Calu3 (cell line): Measurements from ENCODE around the gene LY6G6F. TPM values are rescaled to one million over a fixed set of nuclear protein-coding genes. Genes with fewer than 3 reads are reported as not detected.

ENCODE experiments used
- BruUV-seq: library from RNA; stranded (reverse); fragments of 400-500 nt; replicated peaks from 2 replicates; lab custom pipeline; 2021; lab: Mats Ljungman, UMichigan
- CTCF ChIA-PET: fragments of 300-600 bp; sonication (Branson Sonifier 250); formaldehyde crosslinking; loops from one replicate; lab custom pipeline; 2022; ENCODE audit warnings: antibody characterized with exemption; lab: Charles Lee
- DNase-seq: peaks from one replicate; pipeline ENCODE4 v3.0.0; 2022
- H3K27ac Mint-ChIP-seq: one replicate; pipeline ENCODE4 v1.8.0; 2022; ENCODE audit warnings: mixed read lengths; ENCODE audit not compliant: unreplicated experiment
- H3K27me3 Mint-ChIP-seq: one replicate; pipeline ENCODE4 v1.8.0; 2022; ENCODE audit warnings: mixed read lengths; ENCODE audit not compliant: unreplicated experiment
- H3K36me3 Mint-ChIP-seq: one replicate; pipeline ENCODE4 v1.8.0; 2022; ENCODE audit warnings: mild to moderate bottlenecking, moderate library complexity, mixed read lengths; ENCODE audit not compliant: insufficient read depth, unreplicated experiment
- H3K4me1 Mint-ChIP-seq: one replicate; pipeline ENCODE4 v1.8.0; 2022; ENCODE audit warnings: mild to moderate bottlenecking, low read depth, mixed read lengths; ENCODE audit not compliant: unreplicated experiment
- H3K4me3 Mint-ChIP-seq: one replicate; pipeline ENCODE4 v1.8.0; 2022; ENCODE audit warnings: mild to moderate bottlenecking, low read depth, moderate library complexity, mixed read lengths; ENCODE audit not compliant: unreplicated experiment
- H3K9me3 Mint-ChIP-seq: one replicate; pipeline ENCODE4 v1.8.0; 2022; ENCODE audit warnings: low read depth, mixed read lengths; ENCODE audit not compliant: unreplicated experiment
- intact Hi-C: fragments of 100-400 bp; cut with micrococcal nuclease; formaldehyde crosslinking; loops from one replicate; pipeline ENCODE4 v1.10.0; 2022; ENCODE audit not compliant: unreplicated experiment
- total RNA-seq: library from RNA; stranded (reverse); gene quantifications from 2 replicates; pipeline ENCODE4 v1.2.3, GENCODE V29; 2022
- TF ChIP-seq, protein P1 (sequence below): fragments of 200-600 bp; IDR thresholded peaks from one replicate; pipeline ENCODE4 v1.8.0; 2022; ENCODE audit warnings: antibody characterized with exemption; ENCODE audit not compliant: unreplicated experiment

Gene LY6G6F
- total RNA-seq, 1 experiment from 2014 or later = not detected

DNA sequence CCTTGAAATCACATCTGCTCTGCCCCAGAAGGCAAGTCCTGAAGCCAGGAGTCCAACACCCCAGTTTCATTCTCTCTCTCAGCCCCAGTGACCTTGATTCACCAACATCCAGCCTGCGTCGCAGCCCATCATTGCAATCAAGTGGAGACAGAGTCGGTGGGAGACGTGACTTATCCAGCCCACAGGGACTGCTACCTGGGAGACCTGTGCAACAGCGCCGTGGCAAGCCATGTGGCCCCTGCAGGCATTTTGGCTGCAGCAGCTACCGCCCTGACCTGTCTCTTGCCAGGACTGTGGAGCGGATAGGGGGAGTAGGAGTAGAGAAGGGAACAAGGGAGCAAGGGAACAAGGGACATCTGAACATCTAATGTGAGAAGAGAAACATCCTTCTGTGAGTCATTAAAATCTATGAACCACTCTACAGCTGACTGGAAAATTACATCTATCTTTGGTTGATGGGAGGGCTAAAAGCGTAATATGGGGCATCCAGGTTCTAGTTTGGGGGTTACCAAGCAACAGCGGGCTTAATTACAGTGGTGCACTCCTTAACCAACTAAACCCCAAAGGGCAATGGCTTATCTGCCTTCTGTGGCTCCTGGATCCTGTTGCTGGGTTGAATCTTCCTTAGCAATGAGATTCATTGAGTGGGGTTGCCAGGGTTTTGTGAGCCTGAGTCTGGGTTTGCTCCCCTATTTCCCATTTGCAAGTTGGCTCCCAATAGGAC is 11.0 kb downstream of the LY6G6F start:
- intact Hi-C loops = no loop called here
- peak; percentile 77 for DNase-seq
- peaks cover 35% of the 10 kb centered on the region for H3K27me3 Mint-ChIP-seq
- CTCF ChIA-PET = interaction anchor here (0.5 to 0.6 kb wide), 2 partner anchors 9 to 20 kb away, joined by 3 to 10 read pairs; no protein-coding TSS in a partner anchor
- BruUV-seq = no TSS peak
- peak overlapping the region; percentile 24 for H3K4me3 Mint-ChIP-seq
- TF ChIP-seq, protein P1, sequence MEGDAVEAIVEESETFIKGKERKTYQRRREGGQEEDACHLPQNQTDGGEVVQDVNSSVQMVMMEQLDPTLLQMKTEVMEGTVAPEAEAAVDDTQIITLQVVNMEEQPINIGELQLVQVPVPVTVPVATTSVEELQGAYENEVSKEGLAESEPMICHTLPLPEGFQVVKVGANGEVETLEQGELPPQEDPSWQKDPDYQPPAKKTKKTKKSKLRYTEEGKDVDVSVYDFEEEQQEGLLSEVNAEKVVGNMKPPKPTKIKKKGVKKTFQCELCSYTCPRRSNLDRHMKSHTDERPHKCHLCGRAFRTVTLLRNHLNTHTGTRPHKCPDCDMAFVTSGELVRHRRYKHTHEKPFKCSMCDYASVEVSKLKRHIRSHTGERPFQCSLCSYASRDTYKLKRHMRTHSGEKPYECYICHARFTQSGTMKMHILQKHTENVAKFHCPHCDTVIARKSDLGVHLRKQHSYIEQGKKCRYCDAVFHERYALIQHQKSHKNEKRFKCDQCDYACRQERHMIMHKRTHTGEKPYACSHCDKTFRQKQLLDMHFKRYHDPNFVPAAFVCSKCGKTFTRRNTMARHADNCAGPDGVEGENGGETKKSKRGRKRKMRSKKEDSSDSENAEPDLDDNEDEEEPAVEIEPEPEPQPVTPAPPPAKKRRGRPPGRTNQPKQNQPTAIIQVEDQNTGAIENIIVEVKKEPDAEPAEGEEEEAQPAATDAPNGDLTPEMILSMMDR = peak; percentile 58
- peaks cover 7% of the 10 kb centered on the region for H3K36me3 Mint-ChIP-seq
- H3K4me1 Mint-ChIP-seq = peaks cover 34% of the 10 kb centered on the region
- no peaks in the 10 kb centered on the region for H3K9me3 Mint-ChIP-seq
- peak overlapping the region; percentile 26 for H3K27ac Mint-ChIP-seq

DNA sequence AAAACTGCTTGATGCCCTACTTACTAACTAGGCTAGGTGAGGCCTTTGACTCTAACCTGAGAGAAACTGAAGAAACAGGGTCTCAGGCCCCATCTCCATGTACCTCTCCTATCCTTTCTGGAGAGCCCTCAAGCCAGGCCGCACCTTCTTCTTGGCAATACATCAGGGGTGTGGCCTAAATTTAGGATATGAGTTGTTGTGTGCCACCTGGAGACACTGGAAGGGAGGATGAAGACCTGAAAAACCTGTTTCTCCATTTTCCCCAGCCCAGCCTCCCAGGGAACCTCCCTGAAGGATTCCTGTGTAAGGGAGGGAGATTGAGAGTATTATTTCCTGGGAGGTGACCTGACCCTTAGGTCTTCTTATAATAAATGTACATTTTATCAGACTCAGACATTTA is 11.6 kb downstream of the LY6G6F start:
- intact Hi-C loops = no loop called here
- H3K4me3 Mint-ChIP-seq = no peak overlapping the region
- no TSS peak for BruUV-seq

DNA sequence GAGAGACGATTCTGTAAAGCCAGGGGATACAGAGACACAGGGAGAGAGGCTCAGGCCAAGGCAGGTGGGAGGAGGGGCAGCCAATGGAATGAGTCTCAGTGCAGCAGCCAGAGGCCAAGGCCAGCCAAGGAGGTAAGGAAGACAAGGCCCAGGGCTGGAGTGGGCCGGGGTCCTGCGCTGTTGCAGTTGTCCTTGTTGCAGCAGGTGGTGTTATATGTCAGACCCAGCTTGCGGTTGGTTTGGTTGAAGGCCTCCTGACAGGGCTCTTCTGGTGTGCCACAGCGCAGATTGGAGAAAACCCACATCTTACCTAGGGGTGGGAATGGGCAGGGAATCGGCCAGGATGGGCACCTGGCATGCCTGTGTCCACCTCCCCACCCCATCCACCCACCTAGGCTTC is 12.3 kb downstream of the LY6G6F start:
- Mint-ChIP-seq H3K27ac (peak overlapping the region; percentile 26), H3K9me3 (no peaks in the 10 kb centered on the region), H3K4me1 (peaks cover 34% of the 10 kb centered on the region), H3K4me3 (no peak overlapping the region), H3K27me3 (peaks cover 22% of the 10 kb centered on the region), H3K36me3 (peaks cover 12% of the 10 kb centered on the region)
- TF ChIP-seq, protein P1 = no peak
- BruUV-seq = no TSS peak
- no peak for DNase-seq
- intact Hi-C loops = no loop called here
- CTCF ChIA-PET = interaction anchor here (0.5 kb wide), 1 partner anchor 68 kb away, joined by 6 read pairs; no protein-coding TSS in a partner anchor

More for the DNA sequence above, 11.6 kb downstream of the LY6G6F start:
- peaks cover 29% of the 10 kb centered on the region for H3K27me3 Mint-ChIP-seq
- peaks cover 7% of the 10 kb centered on the region for H3K36me3 Mint-ChIP-seq
- CTCF ChIA-PET = no interaction called here
- H3K4me1 Mint-ChIP-seq = peaks cover 34% of the 10 kb centered on the region
- DNase-seq = peak; percentile 88
- H3K9me3 Mint-ChIP-seq = no peaks in the 10 kb centered on the region
- peak overlapping the region; percentile 26 for H3K27ac Mint-ChIP-seq
- TF ChIP-seq, protein P1 = no peak

DNA sequence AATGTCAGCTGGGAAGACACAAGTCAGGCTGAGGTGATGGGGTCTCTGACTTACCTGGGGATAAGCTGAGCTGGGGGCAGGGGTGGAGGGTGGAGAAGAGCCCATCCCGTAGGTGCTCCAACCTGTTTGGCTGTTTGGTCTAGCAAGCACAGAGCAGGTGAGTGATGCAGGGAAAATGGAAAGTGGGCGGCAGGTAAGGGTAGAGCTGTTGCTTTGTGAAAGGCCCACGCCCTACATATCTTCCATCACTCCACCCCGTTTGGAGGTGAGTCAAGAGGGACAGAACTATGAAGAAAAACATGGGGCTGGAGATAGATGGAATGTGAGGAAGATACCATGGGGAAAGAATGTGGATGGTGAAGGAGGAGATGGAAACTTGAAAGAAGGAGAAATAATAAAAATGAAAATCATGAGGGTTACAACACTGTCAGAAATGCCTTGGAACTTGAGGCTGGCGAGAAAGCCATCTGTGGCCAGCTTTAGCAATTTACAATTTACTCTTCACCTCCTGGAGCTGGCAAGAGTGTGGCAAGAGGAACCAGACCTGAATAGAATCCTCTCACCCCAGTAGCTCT is 13.6 kb downstream of the LY6G6F start:
- H3K9me3 Mint-ChIP-seq = no peaks in the 10 kb centered on the region
- peaks cover 15% of the 10 kb centered on the region for H3K27me3 Mint-ChIP-seq
- intact Hi-C loops = no loop called here
- TF ChIP-seq, protein P1 = no peak
- no peak overlapping the region for H3K27ac Mint-ChIP-seq
- H3K4me1 Mint-ChIP-seq = peaks cover 34% of the 10 kb centered on the region
- H3K36me3 Mint-ChIP-seq = peaks cover 13% of the 10 kb centered on the region
- DNase-seq = no peak
- no TSS peak for BruUV-seq
- H3K4me3 Mint-ChIP-seq = no peak overlapping the region
- CTCF ChIA-PET = interaction anchor here (1.0 kb wide), 1 partner anchor 19 kb away, joined by 5 read pairs; the partner anchor contains the start of gene MSH5
